Measurements from ENCODE around the gene PTPRK.

The PTPRK gene

GRCh38 chr6:128259730-128260685 is 260.4 kb downstream of the PTPRK start:
- Histone ChIP-seq H3K36me3 (ENCODE audit: control insufficient read depth, insufficient read depth, low read length) (no peaks in the 10 kb centered on the region; the same call in 1 of the 2 replicates), H3K27me3 (ENCODE audit: control insufficient read depth, insufficient read depth, low read length) (no peaks in the 10 kb centered on the region)

GRCh38 chr6:128259029-128259724 is 261.2 kb downstream of the PTPRK start:
- H3K9me3 ChIP-seq (ENCODE audit: control insufficient read depth, insufficient read depth, low read depth, low read length), result no peaks in the 10 kb centered on the region
- no peak overlapping the region for H3K4me3 ChIP-seq (ENCODE audit: low read depth, low read length)
- H3K27ac ChIP-seq (ENCODE audit: low read depth, low read length), result no peak overlapping the region
- no peaks in the 10 kb centered on the region for H3K4me1 ChIP-seq (ENCODE audit: control insufficient read depth, insufficient read depth, low read length)
- H3K36me3 ChIP-seq (ENCODE audit: control insufficient read depth, insufficient read depth, low read length), result no peaks in the 10 kb centered on the region
- no peaks in the 10 kb centered on the region for H3K27me3 ChIP-seq (ENCODE audit: control insufficient read depth, insufficient read depth, low read length)
- H3K9ac ChIP-seq (ENCODE audit: low read length), result no peak overlapping the region

More at GRCh38 chr6:128259730-128260685, 260.4 kb downstream of the PTPRK start:
- Histone ChIP-seq H3K27ac (ENCODE audit: low read depth, low read length) (no peak overlapping the region), H3K4me1 (ENCODE audit: control insufficient read depth, insufficient read depth, low read length) (no peaks in the 10 kb centered on the region), H3K9ac (ENCODE audit: low read length) (no peak overlapping the region), H3K9me3 (ENCODE audit: control insufficient read depth, insufficient read depth, low read depth, low read length) (no peaks in the 10 kb centered on the region), H3K4me3 (ENCODE audit: low read depth, low read length) (no peak overlapping the region)

GRCh38 chr6:128256095-128256494 is 264.3 kb downstream of the PTPRK start:
- H3K9me3 ChIP-seq (ENCODE audit: control insufficient read depth, insufficient read depth, low read depth, low read length), result no peaks in the 10 kb centered on the region
- H3K4me3 ChIP-seq (ENCODE audit: low read depth, low read length), result no peak overlapping the region
- H3K36me3 ChIP-seq (ENCODE audit: control insufficient read depth, insufficient read depth, low read length), result no peaks in the 10 kb centered on the region
- H3K27ac ChIP-seq (ENCODE audit: low read depth, low read length), result no peak overlapping the region
- H3K27me3 ChIP-seq (ENCODE audit: control insufficient read depth, insufficient read depth, low read length), result no peaks in the 10 kb centered on the region
- H3K9ac ChIP-seq (ENCODE audit: low read length), result no peak overlapping the region
- H3K4me1 ChIP-seq (ENCODE audit: control insufficient read depth, insufficient read depth, low read length), result no peaks in the 10 kb centered on the region

- Histone ChIP-seq H3K27me3 (ENCODE audit: control insufficient read depth, insufficient read depth, low read length) (no peaks in the 10 kb centered on the region), H3K9me3 (ENCODE audit: control insufficient read depth, insufficient read depth, low read depth, low read length) (no peaks in the 10 kb centered on the region), H3K4me3 (ENCODE audit: low read depth, low read length) (no peak overlapping the region), H3K9ac (ENCODE audit: low read length) (no peak overlapping the region), H3K36me3 (ENCODE audit: control insufficient read depth, insufficient read depth, low read length) (no peaks in the 10 kb centered on the region), H3K27ac (ENCODE audit: low read depth, low read length) (no peak overlapping the region), H3K4me1 (ENCODE audit: control insufficient read depth, insufficient read depth, low read length) (no peaks in the 10 kb centered on the region)
Observed at GRCh38 chr6:128252341-128253176, 267.8 kb downstream of the PTPRK start.

GRCh38 chr6:128251445-128252340 is 268.7 kb downstream of the PTPRK start:
- Histone ChIP-seq H3K4me3 (ENCODE audit: low read depth, low read length) (no peak overlapping the region), H3K9me3 (ENCODE audit: control insufficient read depth, insufficient read depth, low read depth, low read length) (no peaks in the 10 kb centered on the region), H3K27ac (ENCODE audit: low read depth, low read length) (no peak overlapping the region), H3K27me3 (ENCODE audit: control insufficient read depth, insufficient read depth, low read length) (no peaks in the 10 kb centered on the region), H3K9ac (ENCODE audit: low read length) (no peak overlapping the region), H3K4me1 (ENCODE audit: control insufficient read depth, insufficient read depth, low read length) (no peaks in the 10 kb centered on the region), H3K36me3 (ENCODE audit: control insufficient read depth, insufficient read depth, low read length) (no peaks in the 10 kb centered on the region)

GRCh38 chr6:128250370-128251070 is 269.9 kb downstream of the PTPRK start:
- no peaks in the 10 kb centered on the region for H3K27me3 ChIP-seq (ENCODE audit: control insufficient read depth, insufficient read depth, low read length)
- no peaks in the 10 kb centered on the region for H3K4me1 ChIP-seq (ENCODE audit: control insufficient read depth, insufficient read depth, low read length)
- H3K27ac ChIP-seq (ENCODE audit: low read depth, low read length), result no peak overlapping the region
- H3K36me3 ChIP-seq (ENCODE audit: control insufficient read depth, insufficient read depth, low read length), result no peaks in the 10 kb centered on the region
- H3K9me3 ChIP-seq (ENCODE audit: control insufficient read depth, insufficient read depth, low read depth, low read length), result no peaks in the 10 kb centered on the region
- no peak overlapping the region for H3K4me3 ChIP-seq (ENCODE audit: low read depth, low read length)
- no peak overlapping the region for H3K9ac ChIP-seq (ENCODE audit: low read length)

- H3K9me3 ChIP-seq (ENCODE audit: control insufficient read depth, insufficient read depth, low read depth, low read length), result no peaks in the 10 kb centered on the region
- no peaks in the 10 kb centered on the region for H3K27me3 ChIP-seq (ENCODE audit: control insufficient read depth, insufficient read depth, low read length)
- no peak overlapping the region for H3K9ac ChIP-seq (ENCODE audit: low read length)
- no peaks in the 10 kb centered on the region for H3K36me3 ChIP-seq (ENCODE audit: control insufficient read depth, insufficient read depth, low read length)
- no peaks in the 10 kb centered on the region for H3K4me1 ChIP-seq (ENCODE audit: control insufficient read depth, insufficient read depth, low read length)
- H3K4me3 ChIP-seq (ENCODE audit: low read depth, low read length), result no peak overlapping the region
- H3K27ac ChIP-seq (ENCODE audit: low read depth, low read length), result no peak overlapping the region
Observed at GRCh38 chr6:128249429-128249828, 271.0 kb downstream of the PTPRK start.

- H3K4me3 ChIP-seq (ENCODE audit: low read depth, low read length), result no peak overlapping the region
- H3K27ac ChIP-seq (ENCODE audit: low read depth, low read length), result no peak overlapping the region; the same call in 1 of the 2 replicates
- no peaks in the 10 kb centered on the region for H3K9me3 ChIP-seq (ENCODE audit: control insufficient read depth, insufficient read depth, low read depth, low read length)
- no peaks in the 10 kb centered on the region for H3K36me3 ChIP-seq (ENCODE audit: control insufficient read depth, insufficient read depth, low read length)
- H3K9ac ChIP-seq (ENCODE audit: low read length), result no peak overlapping the region
- no peaks in the 10 kb centered on the region for H3K4me1 ChIP-seq (ENCODE audit: control insufficient read depth, insufficient read depth, low read length)
- H3K27me3 ChIP-seq (ENCODE audit: control insufficient read depth, insufficient read depth, low read length), result no peaks in the 10 kb centered on the region
Observed at GRCh38 chr6:128246472-128247260, 273.7 kb downstream of the PTPRK start.

- H3K4me1 ChIP-seq (ENCODE audit: control insufficient read depth, insufficient read depth, low read length), result no peaks in the 10 kb centered on the region
- H3K9ac ChIP-seq (ENCODE audit: low read length), result no peak overlapping the region
- peaks cover under 1% of the 10 kb centered on the region; the same call in 1 of the 2 replicates for H3K36me3 ChIP-seq (ENCODE audit: control insufficient read depth, insufficient read depth, low read length)
Observed at GRCh38 chr6:128244751-128245405, 275.5 kb downstream of the PTPRK start.

More at GRCh38 chr6:128244751-128245405, 275.5 kb downstream of the PTPRK start:
- Histone ChIP-seq H3K27ac (ENCODE audit: low read depth, low read length) (0 out of 2 replicates have a peak overlapping the region, but pooled peaks have one; percentile 35), H3K9me3 (ENCODE audit: control insufficient read depth, insufficient read depth, low read depth, low read length) (no peaks in the 10 kb centered on the region), H3K27me3 (ENCODE audit: control insufficient read depth, insufficient read depth, low read length) (no peaks in the 10 kb centered on the region), H3K4me3 (ENCODE audit: low read depth, low read length) (no peak overlapping the region)

All from HUES6 (cell line).